Panc1 (cell line): Measurements from ENCODE around the gene RNF19B.

Experiments
- POLR2AphosphoS5 ChIP-seq: IDR thresholded peaks from 2 replicates; pipeline ENCODE4 v1.6.1; 2012; ENCODE audit warnings: mild to moderate bottlenecking, low read depth, low read length, moderate library complexity
- SIN3A ChIP-seq: IDR thresholded peaks from 2 replicates; pipeline ENCODE4 v1.6.1; 2012; ENCODE audit warnings: low read depth, mild to moderate bottlenecking, low read length, moderate library complexity, borderline replicate concordance; ENCODE audit not compliant: insufficient read depth
- TCF7L2 ChIP-seq: IDR thresholded peaks from 2 replicates; pipeline ENCODE4 v1.6.1; 2011; ENCODE audit warnings: mild to moderate bottlenecking, low read depth, low read length, inconsistent platforms
- TF ChIP-seq, protein P1 (sequence below): fragments of 450-650 bp; IDR thresholded peaks from 2 replicates; pipeline ENCODE4 v1.5.1; 2017; ENCODE audit warnings: mild to moderate bottlenecking

- TF ChIP-seq, protein P1, sequence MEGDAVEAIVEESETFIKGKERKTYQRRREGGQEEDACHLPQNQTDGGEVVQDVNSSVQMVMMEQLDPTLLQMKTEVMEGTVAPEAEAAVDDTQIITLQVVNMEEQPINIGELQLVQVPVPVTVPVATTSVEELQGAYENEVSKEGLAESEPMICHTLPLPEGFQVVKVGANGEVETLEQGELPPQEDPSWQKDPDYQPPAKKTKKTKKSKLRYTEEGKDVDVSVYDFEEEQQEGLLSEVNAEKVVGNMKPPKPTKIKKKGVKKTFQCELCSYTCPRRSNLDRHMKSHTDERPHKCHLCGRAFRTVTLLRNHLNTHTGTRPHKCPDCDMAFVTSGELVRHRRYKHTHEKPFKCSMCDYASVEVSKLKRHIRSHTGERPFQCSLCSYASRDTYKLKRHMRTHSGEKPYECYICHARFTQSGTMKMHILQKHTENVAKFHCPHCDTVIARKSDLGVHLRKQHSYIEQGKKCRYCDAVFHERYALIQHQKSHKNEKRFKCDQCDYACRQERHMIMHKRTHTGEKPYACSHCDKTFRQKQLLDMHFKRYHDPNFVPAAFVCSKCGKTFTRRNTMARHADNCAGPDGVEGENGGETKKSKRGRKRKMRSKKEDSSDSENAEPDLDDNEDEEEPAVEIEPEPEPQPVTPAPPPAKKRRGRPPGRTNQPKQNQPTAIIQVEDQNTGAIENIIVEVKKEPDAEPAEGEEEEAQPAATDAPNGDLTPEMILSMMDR, result no peak
- TF ChIP-seq POLR2AphosphoS5 (no peak), SIN3A (no peak), TCF7L2 (no peak)
Measured at GRCh38 chr1:33012165-33012564, 47.6 kb upstream of the RNF19B start.
